Endothelial cell of umbilical vein (primary cell): ENCODE results near the gene LOXL3. TPM values are rescaled to one million over a fixed set of nuclear protein-coding genes. Genes with fewer than 3 reads are reported as not detected.
A peak's percentile ranks its signal among the peaks of the same experiment; 100 is the strongest.

Experiments
- BruUV-seq: library from RNA; stranded (reverse); fragments of 400-500 nt; replicated peaks from 2 replicates; lab custom pipeline; 2021; lab: Mats Ljungman, UMichigan
- CTCF ChIA-PET: fragments of 300-600, 350-600 bp; sonication (Branson Sonifier 250); formaldehyde crosslinking; loops from one replicate; lab custom pipeline; 2021; ENCODE audit warnings: antibody characterized with exemption, inconsistent platforms; lab: Charles Lee
- POLR2A ChIA-PET: fragments of 300-600, 350-600 bp; sonication (Branson Sonifier 250); formaldehyde crosslinking; loops from one replicate; lab custom pipeline; 2021; ENCODE audit warnings: antibody characterized with exemption, inconsistent platforms; lab: Charles Lee
- DNase-seq: peaks from one replicate; pipeline ENCODE4 v3.0.0-alpha.2; 2011; ENCODE audit warnings: low read depth, low spot score
- FAIRE-seq: peaks from 2 replicates; lab custom pipeline; 2011; peaks lifted over from hg19 to GRCh38; lab: Jason Lieb, UNC
- H2AFZ ChIP-seq: 2 replicates; pipeline ENCODE4 v1.6.0; 2012; ENCODE audit warnings: low read depth, low read length, control low read depth, inconsistent platforms
- H3K27ac ChIP-seq: 2 replicates; pipeline ENCODE4 v1.5.1; 2011; ENCODE audit warnings: low read depth, mild to moderate bottlenecking, control low read depth, low read length, moderate library complexity; ENCODE audit not compliant: insufficient read depth
- H3K27me3 ChIP-seq, 2 experiments: 2 replicates each; pipeline versions ENCODE4 v1.6.0 to v1.6.1; 2011; ENCODE audit warnings: low read length in 2 of 2, mixed read lengths in 1 of 2; ENCODE audit not compliant: control insufficient read depth in 2 of 2, insufficient read depth in 2 of 2
- H3K36me3 ChIP-seq, 2 experiments: 2 replicates in 1 of 2; 3 replicates in 1 of 2; pipeline ENCODE4 v1.5.1; 2011; ENCODE audit warnings: low read length in 2 of 2, mild to moderate bottlenecking in 1 of 2, moderate library complexity in 1 of 2; ENCODE audit not compliant: control insufficient read depth in 2 of 2, insufficient read depth in 2 of 2; ENCODE audit errors: extremely low read depth in 1 of 2
- H3K4me1 ChIP-seq: 3 replicates; pipeline ENCODE4 v1.5.1; 2011; ENCODE audit warnings: mild to moderate bottlenecking, low read length; ENCODE audit not compliant: control insufficient read depth, insufficient read depth; ENCODE audit errors: extremely low read depth
- H3K4me2 ChIP-seq: 2 replicates; pipeline ENCODE4 v1.6.1; 2011; ENCODE audit warnings: low read length, control low read depth, mixed read lengths; ENCODE audit not compliant: insufficient read depth
- H3K4me3 ChIP-seq, 3 experiments: fragments of 200-600 bp in 1 of 3; sonication (generic), shearing (Covaris generic) in 1 of 3; replicated peaks in 1 of 3; 2 replicates each; pipeline ENCODE4 v1.5.1; 2011 to 2016; ENCODE audit warnings: control low read depth in 3 of 3, low read length in 3 of 3, mild to moderate bottlenecking in 2 of 3, inconsistent platforms in 1 of 3, low read depth in 1 of 3, moderate library complexity in 1 of 3; ENCODE audit not compliant: insufficient read depth in 1 of 3
- H3K79me2 ChIP-seq: 2 replicates; pipeline ENCODE4 v1.6.0; 2012; ENCODE audit warnings: low read length, inconsistent platforms; ENCODE audit not compliant: control insufficient read depth, insufficient read depth
- H3K9ac ChIP-seq: replicated peaks from 2 replicates; pipeline ENCODE3; 2011; ENCODE audit warnings: low read length, control low read depth; ENCODE audit not compliant: insufficient read depth; ENCODE audit errors: extremely low read depth
- H3K9me1 ChIP-seq: replicated peaks from 3 replicates; pipeline ENCODE4 v1.6.0; 2011; ENCODE audit warnings: mild to moderate bottlenecking, low read length; ENCODE audit not compliant: control insufficient read depth, insufficient read depth; ENCODE audit errors: extremely low read depth
- H3K9me3 ChIP-seq: replicated peaks from 2 replicates; pipeline ENCODE4 v1.5.1; 2012; ENCODE audit warnings: low read length, inconsistent platforms; ENCODE audit not compliant: control insufficient read depth, insufficient read depth
- H4K20me1 ChIP-seq: replicated peaks from 2 replicates; pipeline ENCODE3; 2011; ENCODE audit warnings: mild to moderate bottlenecking, low read length; ENCODE audit not compliant: control insufficient read depth, insufficient read depth; ENCODE audit errors: extremely low read depth
- EZH2 ChIP-seq: IDR thresholded peaks from 2 replicates; pipeline ENCODE4 v1.6.1; 2012; ENCODE audit warnings: borderline replicate concordance, low read depth, mild to moderate bottlenecking, moderate library complexity, low read length, inconsistent platforms; ENCODE audit not compliant: severe bottlenecking
- FOS ChIP-seq: IDR thresholded peaks from 2 replicates; pipeline ENCODE4 v1.6.1; 2011; ENCODE audit warnings: mild to moderate bottlenecking, low read length, moderate library complexity, borderline replicate concordance; ENCODE audit not compliant: insufficient read depth
- GATA2 ChIP-seq: IDR thresholded peaks from 2 replicates; pipeline ENCODE4 v1.7.0; 2011; ENCODE audit warnings: low read depth, mild to moderate bottlenecking, moderate library complexity, mixed read lengths, low read length; ENCODE audit not compliant: insufficient read length, insufficient read depth
- JUN ChIP-seq: IDR thresholded peaks from 2 replicates; pipeline ENCODE4 v1.6.1; 2011; ENCODE audit warnings: borderline replicate concordance, low read depth; ENCODE audit not compliant: insufficient read length, insufficient read depth
- MYC ChIP-seq: IDR thresholded peaks from one replicate; pipeline ENCODE4 v1.6.1; 2011; ENCODE audit warnings: mild to moderate bottlenecking, low read depth, low read length
- POLR2A ChIP-seq: IDR thresholded peaks from 2 replicates; pipeline ENCODE4 v1.6.1; 2012; ENCODE audit warnings: low read depth, mild to moderate bottlenecking, control low read depth, low read length
- POLR2AphosphoS5 ChIP-seq: IDR thresholded peaks from 2 replicates; pipeline ENCODE4 v1.6.1; 2012; ENCODE audit warnings: low read depth, mild to moderate bottlenecking, control low read depth, low read length, moderate library complexity; ENCODE audit not compliant: insufficient read depth
- dilution Hi-C: fragments of 300-500 bp; cut with MboI; formaldehyde crosslinking; loops from one replicate; pipeline ENCODE4 v1.15.0; 2019; ENCODE audit warnings: low sequenced_read_pairs; ENCODE audit not compliant: extremely low pct_ligation_motif_present
- intact Hi-C: fragments of 100-400 bp; cut with micrococcal nuclease; formaldehyde crosslinking; loops from one replicate; pipeline ENCODE4 v1.10.0; 2022
- polyA plus RNA-seq, 4 experiments: library from polyadenylated mRNA; depleted of rRNA in 3 of 4; stranded (reverse) in 3 of 4; unstranded in 1 of 4; fragments of >200 nt; gene quantifications; 2 replicates each; pipeline versions ENCODE4 v1.2.1 to v1.2.3, GENCODE V29; 2011 to 2012; ENCODE audit warnings: missing spikeins in 1 of 4
- total RNA-seq: library from RNA; stranded (reverse); gene quantifications from 2 replicates; pipeline ENCODE4 v1.2.3, GENCODE V29; 2021
- TF ChIP-seq, protein P1 (sequence below): IDR thresholded peaks from 2 replicates; pipeline ENCODE4 v1.6.1; 2011; ENCODE audit not compliant: insufficient read depth, insufficient read length
- TF ChIP-seq, protein P2 (sequence below), 2 donors: IDR thresholded peaks; 1 replicate in 1 of 2; 2 replicates in 1 of 2; pipeline ENCODE4 v1.5.1; 2011; ENCODE audit warnings: low read length in 2 of 2, mild to moderate bottlenecking in 2 of 2, moderate library complexity in 2 of 2, control low read depth in 1 of 2, inconsistent platforms in 1 of 2, low read depth in 1 of 2; ENCODE audit not compliant: insufficient read depth in 1 of 2; ENCODE audit errors: extremely low read depth in 1 of 2

LOXL3 gene
- total and polyA plus RNA-seq, 2 donors (not counting 3 experiments of a cell fraction or from before 2014, with no cell fraction given) = 0.95 to 1.3 TPM

DNA sequence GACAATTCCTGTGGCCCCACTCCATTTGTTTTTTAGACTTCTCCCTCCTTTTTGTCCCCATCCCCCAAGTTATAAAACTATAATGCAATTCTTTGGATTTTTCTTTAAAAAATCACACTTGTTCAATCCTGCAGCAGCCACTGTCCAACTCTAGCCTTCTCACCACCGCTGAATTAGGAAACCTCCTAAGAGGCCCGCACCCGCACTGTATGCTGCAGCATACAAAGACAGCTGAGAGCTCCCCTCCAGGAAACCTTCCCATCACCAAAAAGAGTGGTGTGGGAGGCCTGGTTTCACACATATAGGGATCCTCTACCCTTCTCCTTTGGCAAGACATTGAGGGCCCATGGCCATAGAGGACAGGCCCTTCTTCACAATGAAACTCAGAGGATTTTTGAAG lies 49.2 kb downstream of the LOXL3 start:
- Histone ChIP-seq H3K4me3 (no peak overlapping the region), H3K27ac (no peak overlapping the region)
- dilution Hi-C loops = no loop called here

More for the DNA sequence above, 49.2 kb downstream of the LOXL3 start:
- ChIA-PET CTCF (interaction anchor here (0.7 to 1.9 kb wide), 4 partner anchors 11 to 113 kb away, joined by 3 to 6 read pairs (median 4); partner anchors contain the start of gene MRPL53), POLR2A (interaction anchor here (1.0 to 1.3 kb wide), 2 partner anchors 21 to 46 kb away, joined by 4 read pairs; partner anchors contain the start of genes DQX1 and WBP1)
- Histone ChIP-seq H3K9me1 (no peaks in the 10 kb centered on the region), H3K4me1 (peaks cover 29% of the 10 kb centered on the region), H3K79me2 (peaks cover 4% of the 10 kb centered on the region), H3K27me3 (peaks cover 12 to 26% of the 10 kb centered on the region in 2 experiments), H3K9ac (no peak overlapping the region), H3K9me3 (no peaks in the 10 kb centered on the region), H4K20me1 (no peaks in the 10 kb centered on the region), H3K36me3 (peaks cover 0 to 4% of the 10 kb centered on the region in 2 experiments), H2AFZ (no peak overlapping the region), H3K4me2 (peak overlapping the region; percentile 62)
- TF ChIP-seq MYC = no peak
- TF ChIP-seq EZH2 = no peak
- TF ChIP-seq JUN = no peak
- TF ChIP-seq POLR2A = no peak
- TF ChIP-seq POLR2AphosphoS5 = no peak
- TF ChIP-seq, protein P1, sequence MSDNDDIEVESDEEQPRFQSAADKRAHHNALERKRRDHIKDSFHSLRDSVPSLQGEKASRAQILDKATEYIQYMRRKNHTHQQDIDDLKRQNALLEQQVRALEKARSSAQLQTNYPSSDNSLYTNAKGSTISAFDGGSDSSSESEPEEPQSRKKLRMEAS = no peak
- TF ChIP-seq GATA2 = no peak
- TF ChIP-seq FOS = no peak
- TF ChIP-seq, protein P2, sequence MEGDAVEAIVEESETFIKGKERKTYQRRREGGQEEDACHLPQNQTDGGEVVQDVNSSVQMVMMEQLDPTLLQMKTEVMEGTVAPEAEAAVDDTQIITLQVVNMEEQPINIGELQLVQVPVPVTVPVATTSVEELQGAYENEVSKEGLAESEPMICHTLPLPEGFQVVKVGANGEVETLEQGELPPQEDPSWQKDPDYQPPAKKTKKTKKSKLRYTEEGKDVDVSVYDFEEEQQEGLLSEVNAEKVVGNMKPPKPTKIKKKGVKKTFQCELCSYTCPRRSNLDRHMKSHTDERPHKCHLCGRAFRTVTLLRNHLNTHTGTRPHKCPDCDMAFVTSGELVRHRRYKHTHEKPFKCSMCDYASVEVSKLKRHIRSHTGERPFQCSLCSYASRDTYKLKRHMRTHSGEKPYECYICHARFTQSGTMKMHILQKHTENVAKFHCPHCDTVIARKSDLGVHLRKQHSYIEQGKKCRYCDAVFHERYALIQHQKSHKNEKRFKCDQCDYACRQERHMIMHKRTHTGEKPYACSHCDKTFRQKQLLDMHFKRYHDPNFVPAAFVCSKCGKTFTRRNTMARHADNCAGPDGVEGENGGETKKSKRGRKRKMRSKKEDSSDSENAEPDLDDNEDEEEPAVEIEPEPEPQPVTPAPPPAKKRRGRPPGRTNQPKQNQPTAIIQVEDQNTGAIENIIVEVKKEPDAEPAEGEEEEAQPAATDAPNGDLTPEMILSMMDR (IDR thresholded peaks at IDR 0.05; ENCODE audit: extremely low read depth in 1 of 2, insufficient read depth in 1 of 2, low read depth in 1 of 2, low read length in 2 of 2) = no peak
- BruUV-seq = no TSS peak
- intact Hi-C loops = loop anchor here (5.0 kb wide), 1 partner anchor 148 kb away; the partner anchor contains the start of gene SEMA4F
- DNase-seq (no peak), FAIRE-seq (no peak)
